HG03095 (cell line): ENCODE results near the gene GAS2L2.

ENCODE experiments used
- ATAC-seq: cut with Tn5 transposase; IDR thresholded peaks from one replicate; pipeline ENCODE4 v1.9.1; 2021; ENCODE audit warnings: moderate library complexity; ENCODE audit not compliant: unreplicated experiment

The GAS2L2 gene

DNA sequence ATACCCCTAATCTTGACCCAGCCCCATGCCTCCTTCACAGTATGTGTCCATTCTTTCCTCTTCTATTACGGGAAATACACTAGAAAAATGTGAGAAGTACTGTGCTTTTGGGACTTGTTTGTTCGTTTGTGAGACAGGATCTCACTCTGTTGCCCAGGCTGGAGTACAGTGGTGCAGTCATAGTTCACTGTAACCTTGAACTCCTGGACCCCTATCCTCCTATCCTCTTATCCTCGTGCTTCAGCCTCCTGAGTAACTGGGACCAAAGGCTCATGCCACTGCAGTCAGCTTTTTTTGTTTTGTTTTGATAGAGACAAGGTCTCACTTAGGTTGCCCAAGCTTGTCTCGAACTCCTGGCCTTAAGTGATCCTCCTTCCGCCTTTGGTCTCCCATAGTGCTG lies 51.5 kb downstream of the GAS2L2 start:
- no peak for ATAC-seq

DNA sequence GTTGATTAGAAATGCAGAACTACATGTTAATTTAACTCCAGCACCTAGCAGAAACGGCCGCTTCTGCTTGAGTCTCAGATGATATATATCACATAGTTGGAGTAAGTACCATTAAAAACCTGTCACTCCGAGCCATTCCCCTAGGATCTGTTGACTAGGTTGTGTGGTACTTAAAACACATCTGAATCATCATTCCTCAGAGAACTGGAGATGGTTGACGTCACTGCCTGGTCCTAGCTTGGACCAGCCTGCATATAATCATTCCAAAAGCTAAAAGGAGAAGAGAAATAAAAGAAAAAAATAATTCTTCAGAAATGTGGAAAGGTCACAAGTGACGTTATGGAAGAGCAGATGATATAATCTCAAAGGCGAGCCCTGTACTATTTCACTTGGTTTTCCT lies 52.9 kb downstream of the GAS2L2 start:
- ATAC-seq, result no peak

DNA sequence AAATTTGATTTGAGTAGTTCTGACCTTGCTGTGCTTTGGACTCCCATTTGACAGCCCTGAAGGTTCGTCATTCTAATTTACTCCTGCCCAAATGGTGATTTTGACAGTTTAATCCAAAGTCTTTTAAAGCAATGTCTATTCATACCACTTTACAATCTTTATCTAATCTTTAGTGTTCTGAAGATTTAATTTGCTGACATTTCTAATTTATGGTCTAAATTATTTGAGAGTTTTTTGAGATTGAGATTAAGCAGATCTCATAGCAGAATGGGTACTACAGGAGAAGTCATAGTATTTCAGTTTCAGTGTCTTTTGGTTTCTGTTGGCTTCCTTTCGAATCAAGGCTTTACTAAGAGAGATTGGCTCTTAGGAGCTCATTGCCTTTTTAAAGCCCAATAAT lies 54.2 kb downstream of the GAS2L2 start:
- no peak for ATAC-seq

DNA sequence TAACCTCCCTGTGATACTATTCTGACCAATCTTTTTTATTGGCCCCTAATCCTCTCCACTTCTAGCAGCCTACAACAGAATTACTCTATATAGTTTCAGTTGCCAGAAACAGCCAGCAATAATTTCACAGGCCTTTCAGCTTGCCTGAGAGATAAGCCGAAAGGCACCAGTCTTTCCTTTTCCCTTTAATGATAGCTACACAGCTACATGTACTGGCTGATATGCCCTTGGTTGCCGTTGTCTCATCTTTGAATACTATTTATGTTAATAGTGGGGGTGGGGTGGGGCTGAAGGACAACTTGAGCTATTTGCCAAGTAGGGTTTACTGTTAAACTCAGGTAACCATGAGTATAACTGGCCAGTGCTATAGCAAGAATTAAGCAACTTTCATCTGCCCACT lies 57.4 kb downstream of the GAS2L2 start:
- no peak for ATAC-seq

DNA sequence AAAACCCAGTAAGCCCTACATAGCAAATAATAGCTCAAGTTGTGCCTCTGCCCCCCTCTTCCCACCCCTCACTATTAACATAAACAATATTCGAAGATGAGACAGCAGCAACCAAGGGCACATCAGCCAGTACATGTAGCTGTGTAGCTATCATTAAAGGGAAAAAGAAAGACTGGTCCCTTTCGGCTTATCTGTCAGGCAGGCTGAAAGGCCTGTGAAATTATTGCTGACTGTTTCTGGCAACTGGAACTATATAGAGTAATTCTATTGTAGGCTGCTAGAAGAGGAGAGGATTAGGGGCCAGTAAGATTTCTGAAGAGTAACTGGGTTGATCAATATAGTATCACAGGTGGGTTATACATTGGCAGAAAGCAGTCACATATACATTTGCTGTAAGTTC lies 58.1 kb downstream of the GAS2L2 start:
- no peak for ATAC-seq
